Activated effector memory CD4-positive, alpha-beta T cell treated with anti-CD3 and anti-CD28 coated beads, Interleukin-2, amount 50 U/mL, for 16 hours (primary cell): ENCODE results near the gene EVI2A.

Source experiments
- DNase-seq: peaks from one replicate; pipeline ENCODE4 v3.0.0-alpha.2; 2020

The EVI2A gene

GRCh38 chr17:31269578-31269983, 51.8 kb downstream of the EVI2A start:
- no peak for DNase-seq

- DNase-seq = no peak
Measured at GRCh38 chr17:31269036-31269577, 52.3 kb downstream of the EVI2A start.
